Measurements from ENCODE around the gene DGKG.

- TF ChIP-seq CTCF (IDR thresholded peaks at IDR 0.05): no peak
- TF ChIP-seq POLR2A (IDR thresholded peaks at IDR 0.05): no peak
These were observed 40.3 kb downstream of the DGKG start for GRCh38 chr3:186321746-186322145.
